ENCODE results near the gene CLOCK.

CLOCK gene

DNA sequence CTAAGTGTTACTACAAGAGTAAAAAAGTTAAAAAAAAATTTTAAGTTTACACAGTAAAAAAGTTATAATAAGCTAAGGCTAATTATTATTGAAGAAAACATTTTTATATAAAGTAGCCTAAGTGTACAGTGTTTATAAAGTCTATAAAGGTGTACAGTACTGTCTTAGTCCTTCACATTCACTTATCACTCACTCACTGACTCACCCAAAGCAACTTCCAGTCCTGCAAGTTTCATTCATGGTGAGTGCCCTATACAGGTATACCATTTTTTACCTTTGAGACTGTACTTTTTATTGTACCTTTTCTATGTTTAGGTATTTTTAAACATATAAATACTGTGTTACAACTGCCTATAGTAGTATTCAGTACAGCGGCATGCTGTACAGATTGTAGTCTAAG, 76.7 kb downstream of the CLOCK start:
- DNase-seq, result no peak

DNA sequence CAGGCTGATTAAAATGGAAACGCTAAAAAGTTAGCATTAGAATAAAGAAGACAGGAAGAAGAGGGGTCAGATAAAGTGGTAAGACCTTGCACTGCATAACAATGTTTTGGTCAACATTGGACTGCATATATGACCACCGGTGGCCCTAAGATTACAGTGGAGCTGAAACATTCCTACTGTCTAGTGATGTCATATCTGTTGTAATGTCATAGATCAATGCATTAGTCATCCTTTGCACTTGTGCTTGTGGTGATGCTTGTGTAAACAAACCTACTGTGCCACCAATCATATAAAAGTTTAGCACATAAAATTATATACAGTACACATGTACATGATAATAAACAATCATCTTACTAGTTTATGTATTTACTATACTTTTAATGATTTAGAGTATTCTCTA, 78.0 kb downstream of the CLOCK start:
- DNase-seq, result no peak

DNA sequence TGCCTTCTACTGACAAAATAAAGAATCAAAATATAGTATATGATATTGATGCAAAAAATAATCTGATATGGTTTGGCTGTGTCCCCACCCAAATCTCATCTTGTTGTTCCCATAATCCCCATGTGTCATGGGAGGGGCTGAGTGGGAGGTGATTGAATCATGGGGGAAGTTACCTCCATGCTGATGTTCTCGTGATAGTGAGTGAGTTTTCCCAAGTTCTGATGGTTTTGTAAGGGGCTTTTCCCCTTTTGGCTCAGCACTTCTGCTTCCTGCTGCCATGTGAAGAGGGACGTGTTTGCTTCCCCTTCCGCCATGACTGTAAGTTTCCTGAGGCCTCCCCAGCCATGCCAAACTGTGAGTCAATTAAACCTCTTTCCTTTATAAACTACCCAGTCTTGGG, 80.7 kb downstream of the CLOCK start:
- no peak for DNase-seq

DNA sequence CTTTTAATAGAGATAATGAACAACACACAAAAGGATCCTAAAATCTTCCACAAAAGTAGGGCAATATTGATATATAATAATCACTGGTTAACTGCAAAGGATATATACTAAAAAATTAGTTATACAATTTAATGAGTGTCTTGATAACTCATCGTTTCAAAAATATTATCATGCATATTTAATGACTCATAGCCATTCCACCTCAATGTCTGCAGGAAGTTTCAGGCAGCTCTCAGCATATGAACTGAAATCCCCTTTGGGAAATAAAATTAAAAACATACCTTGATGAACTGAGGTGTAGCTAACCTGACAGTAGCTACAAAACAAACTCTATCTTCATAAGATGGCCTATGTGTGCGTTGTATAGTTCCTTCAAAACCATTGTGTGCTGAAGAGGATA, 88.1 kb downstream of the CLOCK start:
- DNase-seq, result no peak

DNA sequence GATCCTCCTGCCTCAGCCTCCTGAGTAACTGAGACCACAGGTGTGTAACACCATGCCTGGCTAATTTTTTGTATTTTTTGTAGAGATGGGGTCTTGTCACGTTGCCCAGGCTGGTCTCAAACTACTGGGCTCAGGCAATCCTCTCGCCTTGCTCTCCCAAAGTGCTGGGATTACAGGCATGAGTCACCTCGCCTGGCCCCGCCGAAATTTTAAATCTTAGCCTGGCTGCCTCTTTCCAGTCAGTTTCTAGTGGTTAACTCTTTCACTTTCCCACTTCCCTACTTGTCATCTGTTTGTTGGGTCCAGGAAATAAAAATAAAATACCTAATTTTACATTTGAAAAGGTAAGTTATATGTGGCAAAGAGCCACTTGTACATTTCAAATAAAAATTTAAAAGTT, 88.5 kb downstream of the CLOCK start:
- DNase-seq, result no peak

DNA sequence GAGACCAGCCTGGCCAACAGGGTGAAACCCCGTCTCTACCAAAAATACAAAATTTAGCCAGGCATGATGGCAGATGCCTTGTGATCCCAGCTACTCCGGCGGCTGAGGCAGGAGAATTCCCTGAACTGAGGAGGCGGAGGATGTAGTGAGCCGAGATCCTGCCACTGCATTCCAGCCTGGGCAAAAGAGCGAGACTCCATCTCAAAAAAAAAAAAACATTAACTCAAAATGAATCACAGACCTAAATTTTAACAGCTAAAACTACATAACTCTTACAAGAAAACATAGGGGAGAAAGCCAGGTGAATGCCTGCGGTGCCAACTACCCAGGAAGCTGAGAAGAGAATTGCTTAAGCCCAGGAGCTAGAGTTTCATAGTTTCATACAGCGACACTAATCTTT, 96.1 kb downstream of the CLOCK start:
- no peak for DNase-seq

DNA sequence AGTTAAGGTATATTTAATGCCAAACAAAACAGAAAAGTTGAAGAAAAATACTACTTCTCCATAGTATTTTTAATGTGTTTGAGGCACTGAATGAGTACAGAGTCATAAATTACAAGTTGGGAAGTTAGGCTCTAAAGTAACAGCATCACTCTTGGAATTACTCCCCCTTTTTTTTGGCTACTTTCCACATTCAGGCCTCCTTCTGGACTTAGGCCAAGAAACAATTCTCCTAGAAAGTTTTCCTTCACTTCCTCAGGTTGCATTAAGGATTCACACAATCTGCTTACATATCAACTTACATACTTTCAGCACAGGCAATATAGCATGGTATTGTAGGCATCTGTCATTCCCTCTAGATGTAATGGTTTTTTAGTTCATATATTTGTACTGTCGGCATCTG, 98.9 kb downstream of the CLOCK start:
- no peak for DNase-seq

DNA sequence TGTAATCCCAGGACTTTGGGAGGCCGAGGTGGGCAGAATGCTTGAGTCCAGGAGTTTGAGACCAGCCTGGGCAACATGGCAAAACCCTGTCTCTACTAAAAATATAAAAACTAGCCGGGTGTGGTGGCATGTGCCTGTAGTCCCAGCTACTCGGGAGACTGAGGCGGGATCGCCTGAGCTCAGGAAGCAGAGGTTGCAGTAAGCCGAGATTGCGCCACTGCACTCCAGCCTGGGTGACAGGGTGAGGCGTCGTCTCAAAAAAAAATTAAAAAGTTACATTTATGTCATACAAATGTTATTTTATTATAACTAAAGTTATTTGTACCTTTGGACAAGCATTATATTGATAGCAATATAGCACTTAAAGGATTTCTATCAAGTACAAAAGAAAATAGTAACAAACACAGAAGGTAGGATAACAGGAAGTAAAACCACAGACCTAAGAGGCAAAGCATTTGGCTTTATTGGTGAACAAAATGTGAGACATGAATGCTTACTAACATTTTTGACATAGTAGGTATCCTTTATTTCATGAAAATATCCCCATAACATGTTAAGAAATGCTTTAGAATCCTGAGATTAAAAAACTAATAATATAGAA, 99.5 kb downstream of the CLOCK start:
- no peak for DNase-seq

DNA sequence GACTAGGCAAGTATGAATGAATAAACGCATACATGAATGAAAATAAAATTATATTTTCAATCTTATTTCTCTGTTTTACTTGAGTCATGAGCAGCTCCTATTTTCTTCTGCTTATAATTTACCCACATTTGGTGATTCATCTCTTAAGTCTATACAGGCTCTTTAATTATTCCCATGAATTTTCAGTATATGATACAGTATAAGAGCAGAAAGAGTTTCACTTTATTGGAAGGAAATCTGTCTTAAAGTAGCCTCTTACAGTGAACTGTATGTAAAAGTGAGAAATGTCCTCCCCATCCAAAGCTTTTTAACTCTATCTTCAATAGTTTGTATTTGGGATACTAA, 100.2 kb downstream of the CLOCK start:
- no peak for DNase-seq

DNA sequence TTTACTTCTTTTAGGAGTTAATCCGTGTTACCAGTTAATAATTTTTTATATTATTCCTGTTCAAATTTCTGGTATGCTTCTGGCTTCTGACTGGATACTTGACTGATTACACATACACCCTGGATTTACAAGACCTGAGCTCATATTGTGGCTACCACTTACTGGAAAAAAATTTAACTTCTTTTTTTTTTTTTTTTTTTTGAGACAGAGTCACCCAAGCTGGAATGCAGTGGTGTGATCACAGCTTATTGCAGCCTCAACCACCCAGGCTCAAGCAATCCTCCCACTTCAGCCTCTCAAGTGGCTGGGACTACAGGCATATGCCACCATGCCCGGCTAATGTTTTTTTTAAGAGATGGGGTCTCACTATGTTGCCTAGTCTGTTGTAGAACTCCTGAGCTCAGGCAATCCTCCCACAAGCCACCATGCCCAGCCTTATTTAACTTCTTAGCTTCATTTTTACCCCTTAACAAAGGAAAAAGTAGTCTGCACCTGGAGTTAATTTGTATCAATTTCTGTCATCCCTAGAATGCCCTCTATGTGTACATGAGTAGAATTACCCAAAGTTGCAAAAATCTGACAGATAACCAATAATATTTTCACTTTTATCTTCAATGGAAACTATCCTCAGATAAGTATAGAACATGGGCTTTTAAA, 100.7 kb downstream of the CLOCK start:
- no peak for DNase-seq

DNA sequence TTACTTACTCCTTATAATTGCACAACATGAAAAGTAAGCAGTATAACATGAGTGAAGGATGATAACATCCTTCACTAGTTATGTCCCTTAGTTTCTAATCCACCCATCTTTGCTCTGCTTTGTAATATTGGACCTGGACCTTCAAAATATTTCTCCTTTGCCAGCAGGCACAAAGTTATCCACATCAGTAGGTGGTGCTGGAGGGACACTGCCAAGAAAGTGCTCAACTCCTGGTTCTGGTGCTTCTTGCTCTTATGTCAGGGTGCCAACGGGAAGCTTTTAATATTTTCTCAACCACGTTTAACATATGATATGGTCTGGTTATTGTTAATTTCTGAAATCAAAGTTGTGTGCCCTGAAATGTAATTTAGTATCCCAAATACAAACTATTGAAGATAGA, 101.9 kb downstream of the CLOCK start:
- DNase-seq, result no peak

DNA sequence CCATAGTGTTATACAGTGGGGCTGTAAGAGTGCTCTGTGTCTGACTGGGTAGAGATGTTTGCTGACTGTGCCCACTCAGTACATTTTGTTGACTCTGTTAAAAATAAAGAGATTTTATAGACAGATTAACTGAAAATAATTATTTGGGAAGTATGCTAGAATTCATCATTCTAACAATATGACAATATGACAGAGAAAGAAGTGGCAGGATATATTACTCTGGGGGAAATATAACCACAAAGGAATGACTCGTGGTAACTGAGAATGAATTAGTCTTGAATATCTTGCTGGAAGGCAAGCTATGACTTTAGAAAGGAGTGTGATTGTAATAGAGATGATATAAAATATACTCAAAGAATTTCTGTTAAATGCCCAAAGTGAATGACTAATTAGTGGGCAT, 104.2 kb downstream of the CLOCK start:
- DNase-seq, result no peak

DNA sequence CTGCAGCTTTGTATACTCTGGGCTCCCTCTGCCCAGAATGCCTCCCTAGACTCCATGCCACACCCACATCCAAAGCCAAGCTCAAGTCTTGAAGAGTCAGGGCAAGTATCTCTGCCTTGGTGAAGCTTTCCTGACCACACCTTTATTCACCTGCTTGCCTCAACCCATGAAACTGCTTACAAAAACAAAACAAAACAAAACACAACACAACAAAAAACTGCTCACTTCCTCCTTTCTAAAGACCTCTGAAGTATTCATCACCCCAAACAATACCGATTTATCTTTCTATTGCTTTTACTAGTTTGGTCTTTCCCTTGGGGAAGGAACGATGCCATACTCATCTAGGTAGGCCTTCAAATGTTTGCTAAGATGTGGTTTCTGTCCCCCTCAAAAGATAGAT, 105.9 kb downstream of the CLOCK start:
- no peak for DNase-seq

DNA sequence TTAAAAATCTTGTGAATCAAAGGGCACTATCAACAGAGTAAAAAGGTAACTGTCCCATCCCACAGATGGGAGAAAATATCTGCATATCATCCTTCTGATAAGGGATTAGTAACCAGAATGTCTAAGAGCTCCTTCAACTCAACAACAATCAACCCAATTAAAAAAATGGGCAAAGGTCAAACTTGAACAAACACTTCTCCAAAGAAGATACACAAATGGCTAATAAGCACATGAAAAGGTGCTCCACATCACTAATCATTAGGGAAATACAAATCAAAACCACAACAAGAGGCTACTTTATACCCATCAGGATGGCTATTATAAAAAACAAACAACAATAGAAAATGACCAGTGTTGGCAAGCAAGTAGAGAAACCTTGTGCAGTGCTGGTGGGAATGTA, 107.7 kb downstream of the CLOCK start:
- DNase-seq, result no peak

DNA sequence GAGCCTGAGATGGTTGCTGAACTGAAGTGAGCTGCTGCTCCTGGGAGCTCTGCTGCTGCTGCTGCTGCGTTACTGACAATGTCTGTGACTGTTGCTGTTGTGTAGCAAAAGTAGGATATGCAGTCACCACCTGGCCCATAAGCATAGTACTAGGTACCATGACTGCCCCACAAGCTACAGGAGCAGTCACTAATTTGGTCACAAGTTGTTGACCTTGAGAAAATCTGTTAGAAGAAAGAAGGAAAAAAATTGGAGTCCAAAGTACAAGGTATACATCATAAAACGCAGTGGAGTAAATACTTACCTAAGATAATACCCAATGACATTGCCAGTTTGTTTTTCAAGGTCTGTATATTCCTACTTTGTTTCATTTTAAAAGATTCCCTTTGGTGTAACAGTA, 108.4 kb downstream of the CLOCK start:
- no peak for DNase-seq

DNA sequence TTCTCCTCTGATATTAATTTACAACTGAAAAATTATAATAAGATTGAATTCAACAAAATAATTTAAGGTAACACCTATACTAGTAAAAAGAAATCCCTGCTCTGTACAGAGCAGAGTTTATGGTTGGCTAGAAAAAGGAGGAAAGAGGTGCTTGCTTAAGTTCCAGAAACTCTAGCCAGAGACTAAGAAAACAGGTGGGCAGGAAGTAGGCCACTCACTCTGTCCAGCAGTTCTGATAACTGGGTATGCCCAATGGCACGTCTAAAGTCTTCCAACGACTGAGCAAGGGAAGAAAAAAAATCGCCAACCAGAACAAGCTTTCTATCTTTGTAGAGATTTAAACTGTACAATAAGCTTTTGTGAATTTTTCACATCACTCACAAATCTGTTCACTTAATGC, 108.9 kb downstream of the CLOCK start:
- DNase-seq, result no peak

DNA sequence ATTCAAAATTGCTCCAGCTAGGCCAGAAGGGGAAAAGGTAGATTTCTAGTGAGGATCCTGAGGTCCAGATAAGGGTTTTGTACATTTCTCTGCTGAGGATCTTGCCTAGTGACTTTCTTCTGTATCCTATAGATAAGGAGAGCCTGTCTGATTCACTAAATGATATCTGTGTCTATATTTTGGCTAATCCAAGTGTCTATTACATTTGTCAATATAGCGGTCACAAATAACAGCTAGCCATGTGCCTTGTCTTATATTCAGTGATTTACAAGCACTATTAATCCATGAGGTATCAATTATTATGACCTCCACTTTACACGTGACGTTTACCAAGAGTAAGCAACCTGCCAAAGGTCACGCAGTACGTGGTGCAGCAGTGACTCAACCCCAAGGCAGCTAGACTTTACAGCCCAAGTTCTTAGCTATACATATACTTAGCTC, 109.3 kb downstream of the CLOCK start:
- no peak for DNase-seq

DNA sequence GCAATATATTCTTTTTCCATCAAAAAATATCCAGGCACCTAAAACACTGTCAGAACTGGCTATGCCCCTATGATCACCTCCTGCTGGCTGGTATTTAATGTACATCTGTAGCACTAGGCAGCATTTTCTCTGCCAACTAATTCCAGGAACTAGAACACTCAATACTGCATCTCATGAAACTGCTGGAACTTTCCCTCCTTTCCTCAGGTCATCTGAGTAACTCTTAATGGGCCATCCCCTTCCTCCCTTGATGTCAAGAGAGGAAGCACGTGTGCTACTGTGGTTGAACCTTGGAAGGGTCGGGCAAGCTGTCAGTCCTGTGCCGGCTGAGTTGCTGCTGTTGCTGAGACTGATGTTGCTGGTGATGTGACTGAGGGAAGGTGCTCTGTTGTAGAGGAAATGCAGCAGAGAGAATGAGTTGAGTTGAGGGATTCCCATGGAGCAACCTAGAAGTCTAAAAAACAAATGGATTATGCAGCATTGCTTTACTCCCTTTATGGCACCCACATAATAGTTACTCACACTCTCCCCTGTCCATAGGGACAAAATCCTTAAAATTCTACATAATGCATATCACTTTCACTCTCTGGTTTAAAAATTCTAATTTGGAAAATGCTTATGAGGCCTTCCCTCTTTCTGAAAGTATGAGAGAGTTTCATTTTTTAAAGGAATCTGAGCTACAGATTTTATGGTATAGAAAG, 111.4 kb downstream of the CLOCK start:
- DNase-seq, result no peak

DNA sequence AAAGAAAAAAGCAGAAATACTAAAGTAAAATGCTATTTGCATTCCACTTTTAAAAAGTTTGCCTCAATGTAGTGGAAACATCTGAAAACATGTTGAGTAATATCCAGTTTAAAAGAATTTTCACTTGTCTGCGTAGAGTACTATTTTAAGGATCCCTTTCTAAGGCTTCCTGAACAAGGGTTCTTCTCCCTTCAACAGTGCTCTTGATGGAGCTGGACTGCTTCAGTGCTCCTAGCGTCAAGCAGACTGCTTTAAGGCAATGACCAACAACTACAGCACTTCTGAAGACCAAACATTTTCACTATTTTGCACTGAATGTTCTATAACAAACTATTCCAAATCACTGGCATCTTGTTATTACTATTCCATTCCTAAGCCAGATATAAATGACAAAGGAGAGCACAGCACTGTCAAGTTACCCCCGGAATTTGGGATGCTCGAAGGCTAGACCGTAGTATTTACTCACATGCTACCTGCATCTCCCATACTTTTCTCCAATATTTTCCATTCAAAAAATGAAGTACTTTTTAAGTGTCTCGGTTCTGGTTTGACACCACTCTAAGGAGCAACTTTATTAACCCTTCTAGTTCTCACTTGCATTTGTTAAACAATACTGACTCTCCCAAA, 114.9 kb downstream of the CLOCK start:
- no peak for DNase-seq

DNA sequence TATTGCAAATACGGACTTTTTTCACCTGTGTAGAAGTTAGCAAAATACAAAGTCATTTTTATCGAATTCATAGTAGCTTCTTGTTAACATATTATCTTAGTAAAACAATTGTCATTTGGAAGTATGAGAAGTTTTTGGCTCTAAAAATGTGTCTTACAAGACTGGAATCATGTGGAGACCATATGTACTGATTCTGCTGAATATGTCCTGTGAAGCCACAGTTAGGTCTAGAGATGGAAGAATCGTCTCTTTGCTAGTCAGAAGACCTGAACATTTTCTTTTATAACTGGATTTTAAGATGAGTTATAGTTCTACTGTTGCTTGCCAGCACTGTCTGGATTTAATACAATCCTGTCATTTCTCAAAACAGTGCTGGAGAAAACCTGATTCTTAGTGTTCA, 121.9 kb downstream of the CLOCK start:
- DNase-seq, result no peak

DNA sequence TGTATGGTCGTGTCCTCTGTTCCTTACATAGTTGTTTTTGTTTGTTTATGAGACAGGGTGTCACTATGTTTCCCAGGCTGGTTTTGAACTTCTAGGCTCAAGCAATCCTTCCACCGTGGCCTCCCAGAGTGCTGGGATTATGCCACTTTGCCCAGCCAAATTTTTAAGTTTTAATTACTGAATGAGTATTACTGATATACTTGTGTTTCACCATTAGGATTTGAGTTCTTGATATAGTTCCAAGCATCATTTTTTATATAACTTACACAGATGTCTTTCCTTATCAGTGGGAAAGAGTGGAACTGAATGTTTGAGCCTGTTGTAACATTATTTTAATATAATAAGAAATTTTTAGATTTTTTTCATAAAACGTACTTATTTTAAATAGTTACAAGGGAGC, 130.5 kb downstream of the CLOCK start:
- DNase-seq, result no peak

DNA sequence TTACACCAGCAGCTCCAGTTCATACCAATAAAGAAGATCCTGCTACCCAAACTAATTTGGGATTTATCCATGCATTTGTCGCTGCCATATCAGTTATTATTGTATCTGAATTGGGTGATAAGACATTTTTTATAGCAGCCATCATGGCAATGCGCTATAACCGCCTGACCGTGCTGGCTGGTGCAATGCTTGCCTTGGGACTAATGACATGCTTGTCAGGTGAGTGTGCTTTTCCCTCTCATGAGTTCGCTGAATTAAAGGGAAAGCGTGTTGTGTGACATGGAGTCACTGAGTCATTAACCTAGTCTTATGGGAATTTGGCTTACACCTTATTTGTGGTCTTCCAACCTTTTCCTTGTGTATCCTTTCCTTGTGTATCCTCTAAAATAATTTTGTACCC, 135.1 kb downstream of the CLOCK start:
- no peak for DNase-seq

DNA sequence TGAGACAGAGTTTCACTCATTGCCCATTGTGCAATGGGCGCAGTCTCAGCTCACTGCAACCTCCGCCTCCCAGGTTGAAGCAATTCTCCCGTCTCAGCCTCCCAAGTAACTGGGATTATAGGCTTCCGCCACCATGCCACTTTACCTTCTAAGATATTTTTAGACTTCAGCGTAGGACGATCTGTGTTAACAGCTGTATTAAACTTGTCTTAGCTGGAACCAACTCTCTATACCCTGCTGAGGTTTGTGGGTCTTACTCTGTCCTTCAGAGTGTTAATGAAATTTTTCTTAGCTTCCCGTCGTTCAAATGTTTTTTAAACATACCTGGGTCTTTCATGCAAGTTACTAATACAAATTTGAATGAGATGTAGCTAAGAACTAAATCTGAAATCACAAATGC, 136.3 kb downstream of the CLOCK start:
- no peak for DNase-seq

DNA sequence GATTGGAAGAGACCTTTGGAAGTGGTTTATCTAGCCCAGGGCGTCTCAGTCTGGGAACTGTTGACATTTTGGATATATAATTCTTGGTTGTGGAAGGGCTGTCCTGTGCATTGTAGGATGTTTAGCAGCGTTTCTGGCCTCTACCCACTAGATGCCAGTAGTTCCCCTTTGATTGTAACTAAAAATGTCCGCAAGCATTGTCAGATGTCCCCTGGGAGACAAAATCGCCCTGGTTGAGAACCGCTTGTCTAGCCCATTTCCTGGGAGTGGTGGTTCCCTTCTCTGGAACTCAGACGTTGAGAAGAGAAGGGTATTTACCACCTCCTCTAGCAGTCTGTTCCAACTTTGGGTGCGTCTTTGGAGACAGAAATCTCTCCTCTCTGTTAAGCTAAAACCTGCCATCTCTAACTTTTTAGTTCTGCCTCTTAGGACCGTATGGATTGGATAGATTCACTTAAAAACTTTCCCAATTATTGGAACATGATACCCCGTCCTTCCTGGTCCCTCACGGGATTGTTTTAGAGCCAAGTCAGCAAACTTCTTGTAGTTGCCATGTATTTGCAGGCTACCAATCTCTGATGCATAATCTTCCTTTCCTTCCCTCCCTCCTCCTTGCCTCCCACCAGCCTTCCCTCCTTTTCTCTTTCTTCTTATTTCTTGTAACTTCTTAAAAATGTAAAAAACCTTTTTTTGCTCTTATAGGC, 137.1 kb downstream of the CLOCK start:
- DNase-seq, result no peak

Measured in NCI-H510A (cell line).